TTC549 (cell line): ENCODE measurements around the gene FCMR.

Source experiments
- FAIRE-seq: peaks from 2 replicates; lab custom pipeline; 2012; peaks lifted over from hg19 to GRCh38; lab: Jason Lieb, UNC

Gene FCMR, protein sequence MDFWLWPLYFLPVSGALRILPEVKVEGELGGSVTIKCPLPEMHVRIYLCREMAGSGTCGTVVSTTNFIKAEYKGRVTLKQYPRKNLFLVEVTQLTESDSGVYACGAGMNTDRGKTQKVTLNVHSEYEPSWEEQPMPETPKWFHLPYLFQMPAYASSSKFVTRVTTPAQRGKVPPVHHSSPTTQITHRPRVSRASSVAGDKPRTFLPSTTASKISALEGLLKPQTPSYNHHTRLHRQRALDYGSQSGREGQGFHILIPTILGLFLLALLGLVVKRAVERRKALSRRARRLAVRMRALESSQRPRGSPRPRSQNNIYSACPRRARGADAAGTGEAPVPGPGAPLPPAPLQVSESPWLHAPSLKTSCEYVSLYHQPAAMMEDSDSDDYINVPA

GRCh38 chr1:206921772-206922265 is at the start of gene FCMR:
Gene FCMR, minus strand, starts transcription at chr1:206921941. Its CDS starts 87 bp downstream, at chr1:206921854.
- no peak for FAIRE-seq

GRCh38 chr1:206971029-206971655 is 49.4 kb upstream of the FCMR start:
- FAIRE-seq = no peak

DNA sequence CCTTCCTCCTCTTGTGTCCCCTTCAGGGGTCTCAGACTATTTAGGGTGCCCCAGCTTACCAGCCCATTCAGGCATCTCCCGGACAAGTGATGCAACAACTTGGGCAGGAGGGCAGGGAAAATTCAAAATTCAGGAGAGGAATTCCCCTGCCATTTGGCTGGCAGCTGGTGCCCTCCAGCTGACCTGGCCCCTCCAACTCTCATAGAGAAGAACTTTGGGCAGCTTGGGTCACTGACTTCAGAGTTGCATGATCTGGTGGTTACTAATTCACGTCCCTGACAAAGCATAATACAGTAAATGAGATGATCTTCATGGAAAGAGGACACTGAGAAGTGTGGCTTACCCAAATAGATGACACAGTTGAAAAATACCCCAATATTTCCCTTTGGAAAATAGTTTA is 48.7 kb upstream of the FCMR start, which contains the start of gene FCAMR:
Gene FCAMR (minus strand): TSS at position 15 of the 400 bp plus-strand sequence. CDS start 335 bp downstream, outside the sequence.
- FAIRE-seq = no peak

DNA sequence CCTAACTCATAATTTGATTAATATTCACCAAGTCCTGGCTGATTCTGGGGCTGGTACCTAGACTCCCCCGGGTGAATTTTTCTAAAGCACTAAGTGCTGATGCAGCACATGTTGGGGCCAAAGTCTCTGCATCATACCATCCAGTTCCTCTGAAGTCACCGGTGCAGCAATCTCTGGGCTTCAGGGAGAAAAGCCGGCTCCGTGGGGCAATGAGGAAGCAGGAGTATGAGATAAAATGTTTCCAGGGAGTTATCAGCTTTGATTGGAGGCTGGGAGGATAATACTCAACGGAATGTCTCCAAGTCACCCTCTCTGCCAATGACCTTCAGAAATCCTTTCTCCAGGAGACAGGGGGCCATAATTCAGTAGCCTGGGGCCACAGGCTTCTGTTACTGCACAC is 47.3 kb upstream of the FCMR start:
- no peak for FAIRE-seq

- no peak for FAIRE-seq
These were observed 45.5 kb upstream of the FCMR start for GRCh38 chr1:206967096-206967849.

DNA sequence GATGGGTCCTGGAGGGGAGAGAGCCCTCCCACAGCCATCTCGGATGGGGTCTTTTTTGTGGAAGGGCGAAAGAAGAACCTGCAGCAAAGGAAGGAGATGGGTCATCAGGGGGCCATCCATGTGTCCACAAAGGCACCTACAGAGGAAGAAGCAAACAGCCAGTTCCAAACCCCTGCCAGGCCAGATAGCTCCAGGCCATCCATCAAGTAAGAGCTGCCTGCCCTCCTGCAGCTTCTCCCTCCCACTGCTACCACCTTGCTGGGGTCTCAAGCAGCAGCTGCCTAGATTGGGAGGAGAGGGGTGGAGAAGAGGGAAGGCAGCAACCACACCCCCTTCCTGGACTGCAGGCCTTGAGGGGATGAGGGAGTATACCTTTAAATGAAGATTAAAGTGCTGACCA is 44.0 kb upstream of the FCMR start:
- FAIRE-seq = no peak

DNA sequence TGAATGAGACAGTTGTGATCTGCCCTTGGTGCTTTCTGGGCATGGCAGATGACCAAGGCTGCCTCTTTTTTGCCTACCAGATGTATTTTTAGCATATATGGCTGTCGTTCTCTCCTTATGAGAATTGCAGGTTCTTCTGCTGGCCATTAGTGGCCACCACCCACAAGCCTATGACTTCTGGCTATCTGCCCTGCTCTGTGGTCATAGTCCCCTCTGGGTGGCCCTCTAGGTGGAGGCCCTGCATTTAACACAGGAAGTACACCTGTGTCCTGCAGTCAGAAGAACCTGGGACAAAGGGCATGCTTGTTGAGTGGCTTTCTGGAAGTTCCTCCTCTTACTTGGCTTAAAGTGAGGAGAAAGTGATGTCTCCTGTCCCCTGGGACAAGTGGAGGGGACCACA is 42.0 kb upstream of the FCMR start:
- FAIRE-seq = no peak

GRCh38 chr1:206963119-206963712 is 41.5 kb upstream of the FCMR start:
- FAIRE-seq = no peak

DNA sequence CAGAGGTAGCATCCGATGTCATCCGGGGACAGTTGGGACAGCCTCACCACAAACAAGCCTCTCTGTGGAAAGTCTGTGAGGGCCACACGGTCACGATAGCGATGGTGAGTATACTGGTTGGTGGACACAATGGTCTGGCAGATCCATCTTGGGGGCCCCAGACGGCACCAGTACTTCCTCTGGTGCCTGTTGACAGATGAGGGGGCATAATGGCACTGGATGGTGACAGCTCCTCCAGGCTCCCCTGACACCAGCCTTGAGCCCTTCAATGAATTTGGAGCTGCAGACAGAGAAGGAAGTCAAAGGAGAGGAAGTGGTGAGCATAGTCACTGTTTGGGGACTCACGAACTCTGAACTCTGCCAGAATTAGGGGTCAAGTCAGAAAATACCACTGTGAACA is 40.5 kb upstream of the FCMR start:
- FAIRE-seq = no peak

GRCh38 chr1:206961668-206962067 is 39.9 kb upstream of the FCMR start:
- no peak for FAIRE-seq

GRCh38 chr1:206960676-206961386 is 39.1 kb upstream of the FCMR start:
- no peak for FAIRE-seq

- FAIRE-seq = no peak
These were observed 36.4 kb upstream of the FCMR start for GRCh38 chr1:206958144-206958543.

GRCh38 chr1:206957639-206958038 is 35.9 kb upstream of the FCMR start:
- no peak for FAIRE-seq

- no peak for FAIRE-seq
These were observed 34.0 kb upstream of the FCMR start for GRCh38 chr1:206955476-206956451.

DNA sequence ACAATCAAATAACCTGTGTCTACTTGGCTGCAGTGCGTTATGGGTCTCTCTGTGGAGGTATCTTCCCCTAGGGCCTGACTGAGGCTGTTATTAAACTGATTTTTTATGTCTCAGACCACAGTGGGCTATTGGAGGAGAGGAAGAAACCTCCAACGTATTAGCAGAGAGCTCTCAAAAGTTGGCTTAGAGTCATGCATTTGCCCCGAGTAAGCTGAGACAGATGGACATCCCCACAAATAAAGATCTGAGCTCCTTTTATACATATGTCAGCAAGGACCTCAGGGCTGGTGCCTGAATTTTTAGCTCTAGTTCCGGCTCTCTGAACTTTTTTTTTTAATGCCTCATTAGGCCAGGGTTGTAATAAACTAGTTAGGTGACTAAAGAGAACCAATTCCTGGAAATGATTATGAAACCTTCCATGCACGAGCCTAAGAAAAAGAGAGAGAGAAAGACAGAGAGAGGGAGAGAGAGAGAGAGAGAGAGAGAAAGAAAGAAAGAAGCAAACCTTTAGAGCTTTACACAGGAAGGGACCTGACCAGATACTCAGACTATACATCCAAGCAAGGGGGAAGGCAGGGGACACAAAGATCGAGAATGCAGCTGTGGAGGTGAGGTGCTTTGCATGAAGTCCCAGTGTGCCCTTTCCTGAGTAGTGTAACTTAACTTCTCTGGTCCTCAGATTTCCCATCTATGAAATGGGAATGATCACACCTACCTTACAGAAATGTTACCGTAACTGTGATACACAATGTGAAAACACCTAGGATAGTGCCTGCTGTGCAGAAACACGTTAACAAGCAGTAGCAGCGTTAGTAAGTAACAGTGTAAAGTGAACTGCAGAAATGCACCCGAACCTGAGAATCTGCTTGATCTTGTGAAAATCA is 33.0 kb upstream of the FCMR start:
- no peak for FAIRE-seq

- no peak for FAIRE-seq
These were observed 31.9 kb upstream of the FCMR start for GRCh38 chr1:206953626-206954025.

- no peak for FAIRE-seq
These were observed 31.4 kb upstream of the FCMR start for GRCh38 chr1:206953126-206953525.

- no peak for FAIRE-seq
These were observed 30.4 kb upstream of the FCMR start for GRCh38 chr1:206952171-206952570.

DNA sequence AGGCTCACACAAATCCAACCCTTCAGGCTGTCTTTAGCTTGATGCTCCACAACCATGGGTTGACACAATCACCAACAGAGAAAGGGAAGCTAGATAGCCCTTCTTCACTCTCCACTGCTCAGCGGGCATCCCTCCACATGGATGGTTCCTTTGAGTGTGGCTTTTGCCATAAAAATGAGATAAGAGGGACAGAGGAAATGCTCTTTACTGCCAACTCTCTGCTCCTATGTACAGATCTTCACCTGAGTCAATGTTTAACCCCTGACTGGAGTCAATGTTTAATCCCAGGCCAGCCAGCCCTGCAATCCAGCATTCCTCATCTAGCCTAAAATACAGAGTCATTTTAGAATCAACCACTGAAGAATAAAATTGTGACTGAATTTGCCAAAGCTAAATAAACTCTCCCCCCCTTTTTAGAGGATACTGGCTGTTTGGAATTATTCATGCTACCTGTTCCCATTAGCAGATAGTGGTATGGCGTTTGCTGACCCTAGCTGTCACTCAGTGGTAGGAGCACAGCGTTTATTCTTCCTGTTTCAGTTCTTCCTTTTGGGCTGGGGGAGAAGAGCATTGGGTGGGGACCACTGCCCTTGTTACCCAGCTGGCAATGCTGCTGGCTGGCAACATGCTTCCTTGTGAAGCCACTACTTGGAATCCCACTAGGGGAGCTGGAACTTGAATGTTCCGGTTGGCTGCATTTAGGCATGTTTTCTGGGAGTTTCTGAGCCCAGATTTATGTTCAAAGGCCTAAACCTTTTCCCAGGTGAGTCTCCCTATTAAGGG is 29.8 kb upstream of the FCMR start:
- no peak for FAIRE-seq
